HG02852 (cell line): Measurements from ENCODE around the gene TNRC6B.
A peak's percentile ranks its signal among the peaks of the same experiment; 100 is the strongest.
"Not testable (repeated sequence)": the region's sequence is repeated elsewhere in the genome, so short reads cannot be mapped to it uniquely, and the experiment has no call there.

ENCODE experiments used
- ATAC-seq: cut with Tn5 transposase; IDR thresholded peaks from one replicate; pipeline ENCODE4 v1.9.1; 2021; ENCODE audit warnings: mild to moderate bottlenecking, moderate library complexity; ENCODE audit not compliant: unreplicated experiment

The TNRC6B gene

DNA sequence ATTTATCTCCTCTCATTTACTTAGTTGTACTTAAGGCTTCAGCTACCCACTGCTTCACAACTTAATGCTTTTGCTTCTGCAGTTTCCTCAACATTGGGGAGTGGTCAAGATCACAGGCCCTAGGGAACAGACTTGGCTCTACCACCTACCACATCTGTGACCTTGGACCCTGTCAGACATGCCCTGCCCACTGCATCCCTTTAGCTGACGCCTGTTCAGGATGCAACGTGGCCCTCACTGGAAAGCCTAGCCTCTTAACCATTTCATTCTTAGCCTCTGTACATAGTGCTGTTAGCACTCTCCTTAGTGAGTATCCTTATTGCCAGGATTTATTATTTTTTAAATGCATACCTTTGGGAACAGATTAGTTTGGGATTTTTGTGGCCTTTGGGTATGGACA is 34.4 kb downstream of the TNRC6B start:
- ATAC-seq: no peak

DNA sequence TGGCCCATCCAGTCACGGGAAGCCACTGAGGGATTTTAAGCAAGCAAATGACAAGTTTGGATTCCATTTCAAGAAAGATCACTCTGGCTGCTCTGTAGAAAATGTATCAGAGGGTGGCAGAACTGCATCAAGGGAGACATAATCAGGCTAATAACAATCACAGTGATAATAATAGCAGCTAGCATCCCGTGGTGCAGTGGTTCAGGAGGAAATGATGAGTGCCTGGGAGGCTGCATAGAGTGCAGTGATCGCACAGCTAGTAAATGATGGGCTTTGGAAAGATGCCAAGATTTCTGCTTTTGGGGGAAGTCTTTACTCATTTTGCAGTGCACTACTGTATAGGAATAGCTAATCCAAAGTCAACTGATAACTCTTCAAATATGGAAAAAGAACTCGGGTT is 35.8 kb downstream of the TNRC6B start:
- no peak for ATAC-seq

DNA sequence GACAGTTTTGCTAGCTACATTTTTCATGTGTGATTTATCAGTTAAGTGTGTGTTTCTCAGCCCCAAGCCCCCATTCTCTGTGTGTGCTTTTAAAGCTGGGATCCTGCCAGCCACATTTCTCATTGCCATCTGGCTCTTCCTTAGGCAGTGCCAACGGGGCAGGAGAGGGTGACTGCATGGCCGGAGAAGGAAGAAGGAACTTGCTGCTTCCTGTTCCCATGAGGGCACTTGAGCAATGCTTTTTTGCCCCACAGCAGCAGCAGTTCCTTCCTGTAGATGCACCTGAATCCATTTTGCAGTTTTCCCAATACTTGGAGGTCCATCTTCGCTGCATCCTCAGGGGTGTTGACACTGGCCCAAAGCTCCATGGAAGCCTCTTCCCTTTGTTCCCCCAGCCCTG is 37.5 kb downstream of the TNRC6B start:
- ATAC-seq: no peak

DNA sequence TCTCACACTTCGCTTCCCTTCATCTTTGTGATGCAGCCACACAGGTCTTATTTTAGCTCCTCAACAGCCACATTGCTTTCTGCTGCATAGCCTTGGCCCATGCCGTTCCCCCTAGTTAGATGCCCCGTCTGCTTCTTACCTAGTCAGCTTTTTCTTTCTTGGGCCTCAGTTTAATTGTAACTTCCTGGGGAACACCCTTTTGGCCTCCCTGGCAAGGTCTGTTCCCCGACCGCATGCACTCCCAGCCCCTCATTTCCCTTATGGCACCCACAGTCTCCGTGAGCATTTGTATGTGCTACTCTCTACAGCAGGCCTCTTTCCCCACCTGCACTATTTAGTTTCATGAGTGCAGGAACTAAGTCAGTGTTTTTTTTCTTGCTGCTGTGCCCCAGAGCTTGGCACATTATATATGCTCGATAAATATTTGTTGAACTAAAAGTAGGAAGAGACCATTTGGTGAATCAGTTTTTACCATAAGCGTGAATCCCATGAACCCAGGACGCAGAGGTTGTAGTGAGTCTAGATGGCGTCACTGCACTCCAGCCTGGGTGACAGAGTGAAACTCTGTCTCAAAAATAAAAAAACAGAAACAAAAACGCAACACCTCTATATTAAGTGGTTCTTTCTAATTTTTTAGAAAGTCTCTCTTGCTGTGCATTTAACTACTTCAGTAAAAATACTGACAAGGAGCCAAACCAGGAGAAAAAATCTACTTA is 38.5 kb downstream of the TNRC6B start:
- ATAC-seq: peak; percentile 59

DNA sequence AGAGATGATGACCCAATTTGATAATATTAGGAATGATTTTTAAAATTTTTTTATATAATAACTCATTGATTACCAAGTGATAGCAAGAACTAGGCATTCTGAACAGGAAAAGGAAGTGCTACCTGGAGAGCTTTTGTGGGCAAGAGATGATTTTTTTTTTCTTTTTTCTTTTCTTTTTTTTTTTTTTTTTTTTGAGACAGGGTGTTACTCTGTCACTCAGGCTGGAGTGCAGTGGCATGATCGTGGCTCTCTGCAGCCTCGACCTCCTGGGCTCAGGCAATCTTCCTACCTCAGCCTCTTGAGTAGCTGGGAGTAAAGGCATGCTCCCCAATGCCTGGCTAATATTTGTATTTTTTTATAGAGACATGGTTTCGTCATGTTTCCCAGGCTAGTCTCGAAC is 40.4 kb downstream of the TNRC6B start:
- ATAC-seq: no peak

DNA sequence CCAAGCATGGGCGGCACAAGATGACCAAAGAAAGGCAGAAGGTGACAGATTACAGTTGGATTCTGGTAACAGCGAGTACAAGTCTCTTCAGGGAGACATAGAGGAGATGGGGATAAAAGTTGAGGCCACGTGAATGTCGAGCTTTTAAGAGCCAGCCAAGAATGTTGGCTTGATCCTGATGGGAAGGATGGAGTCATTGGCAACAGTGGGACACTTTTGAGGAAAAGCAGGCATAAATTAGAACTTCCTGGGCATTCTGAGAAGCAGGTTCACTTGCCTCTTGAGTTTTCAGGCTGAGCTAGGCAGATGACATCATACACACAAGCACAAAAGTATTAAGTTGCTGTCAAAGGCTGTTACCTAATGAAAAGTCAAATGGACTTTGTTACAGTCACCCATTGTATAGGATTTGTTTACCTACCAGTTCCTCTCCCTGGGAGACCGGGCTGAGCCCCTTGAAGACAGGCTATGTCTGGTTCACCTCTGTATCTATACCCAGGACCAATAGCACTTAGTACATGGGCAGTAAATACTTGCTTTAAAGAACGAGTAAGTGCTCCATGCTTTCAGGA is 41.1 kb downstream of the TNRC6B start:
- no peak for ATAC-seq

DNA sequence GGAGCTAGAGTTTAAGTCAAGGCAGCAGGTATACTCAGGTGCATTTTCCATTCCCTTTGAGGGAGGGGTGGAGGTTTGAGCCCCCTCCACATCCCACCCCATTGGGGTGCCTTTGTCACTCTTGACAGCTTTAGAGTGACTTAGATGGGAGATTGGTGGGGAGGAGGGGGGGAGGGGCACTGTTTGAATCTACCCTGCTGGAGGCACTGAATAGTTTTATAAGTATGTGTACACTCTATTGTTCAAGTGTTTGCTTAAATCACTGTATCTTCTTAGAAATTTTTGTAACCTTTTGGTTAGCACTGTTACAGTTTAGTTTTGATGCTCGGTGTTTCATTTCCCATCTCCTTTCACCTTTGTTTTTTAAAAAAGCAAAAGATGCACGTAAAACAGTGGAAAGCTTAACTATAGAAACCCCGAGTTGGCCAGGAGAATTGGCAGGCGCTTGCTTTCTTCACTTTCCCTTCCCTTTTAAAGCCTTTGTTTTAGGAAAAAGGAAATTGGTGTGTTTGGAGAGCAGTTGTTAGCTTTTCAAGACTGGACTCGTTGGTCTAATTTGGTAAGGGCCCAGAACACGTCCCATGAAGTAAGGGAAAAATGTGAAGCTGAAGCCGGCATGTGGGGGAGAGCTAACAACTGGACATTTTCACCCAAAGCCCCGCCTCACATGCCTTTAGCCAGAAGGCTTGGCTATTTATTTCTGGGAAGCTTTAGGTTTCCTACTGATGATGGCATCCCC is 42.8 kb downstream of the TNRC6B start:
- no peak for ATAC-seq

DNA sequence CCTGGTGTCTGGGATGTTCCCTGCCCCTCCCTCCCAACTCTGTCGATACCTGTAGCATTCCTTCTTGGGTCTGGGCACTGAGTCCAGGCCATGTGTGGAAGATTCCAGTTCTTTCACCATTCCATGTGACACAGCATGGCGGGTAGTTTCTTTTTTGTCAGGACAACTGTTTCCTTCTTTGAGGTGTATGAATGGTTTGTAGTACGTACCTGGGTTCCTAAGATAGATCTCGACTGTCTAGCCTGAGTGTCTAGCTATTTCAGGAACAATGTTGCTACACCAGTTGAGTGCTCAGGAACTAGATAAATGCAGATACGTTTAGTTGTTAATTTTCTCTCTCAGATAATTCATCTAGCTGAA is 43.3 kb downstream of the TNRC6B start:
- no peak for ATAC-seq

DNA sequence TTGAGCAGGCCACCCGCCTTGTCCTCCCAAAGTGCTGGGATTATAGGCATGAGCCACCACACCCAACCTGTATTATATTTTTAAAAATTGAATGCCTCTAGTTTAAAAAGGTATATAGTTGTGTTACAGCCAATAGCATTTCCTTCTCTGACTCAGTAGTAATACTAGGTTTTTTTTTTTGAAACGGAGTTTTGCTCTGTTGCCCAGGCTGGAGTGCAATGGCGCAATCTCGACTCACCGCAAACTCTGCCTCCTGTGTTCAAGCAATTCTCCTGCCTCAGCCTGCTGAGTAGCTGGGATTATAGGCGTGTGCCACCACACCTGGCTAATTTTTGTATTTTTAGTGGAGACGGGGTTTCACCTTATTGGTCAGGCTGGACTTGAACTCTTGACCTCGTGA is 45.3 kb downstream of the TNRC6B start:
- ATAC-seq: not testable (repeated sequence)

DNA sequence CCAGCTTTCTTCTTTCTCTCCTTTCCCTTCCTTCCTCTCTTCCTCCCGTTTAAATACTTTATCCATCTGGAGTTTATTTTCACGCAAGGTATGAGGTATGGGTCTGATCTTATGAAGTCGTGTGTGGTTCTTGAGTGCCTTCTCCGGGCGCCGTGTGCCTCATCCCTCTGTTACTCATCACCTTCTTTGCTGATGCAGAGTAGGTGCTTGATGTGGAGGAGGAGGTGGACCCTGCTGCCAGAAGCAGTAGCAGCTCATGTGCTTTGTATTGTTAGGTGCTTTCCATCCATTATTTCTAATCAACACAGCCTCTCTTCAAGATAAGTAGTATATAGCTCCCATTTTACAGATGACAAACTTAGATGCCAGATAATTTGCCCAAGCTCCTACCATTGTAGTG is 47.0 kb downstream of the TNRC6B start:
- ATAC-seq: no peak

DNA sequence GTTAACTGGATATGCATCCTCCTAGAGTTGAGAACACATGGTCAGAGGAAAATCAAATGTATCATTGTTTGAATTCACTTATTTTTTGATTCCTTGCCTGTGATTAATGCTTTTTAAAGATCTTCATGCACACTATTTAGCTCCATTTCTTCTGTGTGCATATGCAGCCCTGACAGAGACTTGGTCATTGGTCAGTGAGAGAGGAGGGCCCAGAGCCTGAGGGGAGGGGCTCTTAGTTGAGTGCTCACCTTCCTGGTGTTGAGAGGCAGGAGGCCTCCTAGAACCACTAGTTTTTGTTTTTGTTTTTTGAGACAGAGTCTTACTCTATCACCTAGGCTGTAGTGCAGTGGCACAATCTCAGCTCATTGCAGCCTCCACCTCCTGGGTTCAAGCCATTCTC is 48.9 kb downstream of the TNRC6B start:
- ATAC-seq: no peak

DNA sequence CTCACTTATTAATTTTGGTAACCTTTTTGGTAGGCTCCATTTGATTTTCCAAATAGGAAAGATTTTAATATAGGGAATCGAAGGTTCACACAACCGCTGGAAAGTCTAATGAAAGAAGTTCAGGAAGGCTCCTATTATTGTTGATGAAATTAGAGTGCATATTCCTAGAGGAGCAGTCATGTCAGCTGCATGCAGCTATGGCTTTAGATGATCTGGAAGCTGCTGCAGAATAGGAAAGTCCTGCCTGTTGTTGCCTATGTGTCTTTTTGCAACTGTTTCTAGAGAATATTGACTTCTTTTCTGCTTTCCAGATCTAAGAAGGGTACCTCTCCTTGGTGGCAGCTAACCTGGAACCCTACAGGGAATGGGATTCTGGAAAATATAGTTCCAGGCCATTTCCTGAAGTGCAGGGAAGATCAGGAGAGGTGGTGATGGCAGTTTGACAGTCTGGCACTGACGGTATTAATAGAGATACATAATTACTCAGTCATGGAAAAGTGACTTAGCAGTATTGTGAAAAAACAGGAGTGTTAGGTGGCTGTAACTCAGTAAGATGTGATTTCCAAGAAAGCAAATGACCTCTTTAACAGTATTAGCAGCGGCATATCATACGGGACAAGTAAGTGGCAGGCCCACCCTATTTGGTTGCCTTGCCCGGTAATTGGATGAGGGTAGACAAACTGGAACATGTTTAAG is 54.0 kb downstream of the TNRC6B start:
- ATAC-seq: no peak

DNA sequence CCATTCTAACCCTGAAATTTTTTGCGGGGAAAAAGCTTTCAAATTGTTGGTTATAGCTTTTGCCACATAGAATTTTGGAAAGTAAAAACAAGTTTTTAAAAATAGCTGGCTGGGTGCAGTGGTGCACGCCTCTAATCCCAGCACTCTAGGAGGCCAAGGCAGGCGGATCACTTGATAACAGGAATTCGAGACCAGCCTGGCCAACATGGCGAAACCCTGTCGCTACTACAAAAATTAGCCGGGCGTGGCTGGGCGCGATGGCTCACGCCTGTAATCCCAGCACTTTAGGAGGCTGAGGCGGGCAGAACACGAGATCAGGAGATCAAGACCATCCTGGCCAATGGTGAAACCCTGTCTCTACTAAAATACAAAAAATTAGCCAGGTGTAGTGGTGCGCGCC is 54.9 kb downstream of the TNRC6B start:
- no peak for ATAC-seq

DNA sequence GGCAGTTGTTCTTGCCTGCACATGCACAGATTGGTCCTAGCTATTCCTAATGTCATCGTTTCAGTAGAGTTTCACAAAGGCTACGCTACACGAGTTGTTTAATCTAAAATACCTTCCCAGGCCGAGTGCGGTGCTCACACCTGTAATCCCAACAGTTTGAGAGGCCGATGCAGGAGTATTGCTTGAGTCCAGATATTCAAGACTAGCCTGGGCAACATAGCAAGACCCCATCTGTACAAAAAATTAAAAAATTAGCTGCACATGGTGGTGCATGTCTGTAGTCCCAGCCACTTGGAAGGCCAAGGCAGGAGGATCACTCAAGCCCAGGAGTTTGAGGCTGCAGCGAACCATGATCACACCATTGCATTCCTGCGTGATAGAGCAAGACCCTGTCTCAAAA is 56.2 kb downstream of the TNRC6B start:
- ATAC-seq: no peak

DNA sequence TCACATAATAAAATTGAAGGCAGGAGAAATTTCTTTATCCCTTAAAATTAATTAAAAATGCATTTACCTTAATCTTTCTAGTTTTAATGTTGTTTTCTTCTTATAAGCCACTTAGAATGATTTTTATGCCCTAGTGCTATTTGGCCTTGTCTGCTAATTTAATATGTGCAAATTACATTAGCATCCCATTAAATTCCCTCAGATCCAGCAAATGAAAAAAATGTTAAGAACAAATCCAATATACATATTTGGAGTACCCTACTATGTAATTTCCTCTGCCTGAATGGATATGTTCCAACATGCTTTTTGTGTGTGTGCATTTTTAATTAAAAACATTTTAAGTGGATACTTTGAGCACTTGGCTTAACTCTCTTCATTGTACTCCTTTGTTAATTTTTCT is 56.9 kb downstream of the TNRC6B start:
- ATAC-seq: no peak

DNA sequence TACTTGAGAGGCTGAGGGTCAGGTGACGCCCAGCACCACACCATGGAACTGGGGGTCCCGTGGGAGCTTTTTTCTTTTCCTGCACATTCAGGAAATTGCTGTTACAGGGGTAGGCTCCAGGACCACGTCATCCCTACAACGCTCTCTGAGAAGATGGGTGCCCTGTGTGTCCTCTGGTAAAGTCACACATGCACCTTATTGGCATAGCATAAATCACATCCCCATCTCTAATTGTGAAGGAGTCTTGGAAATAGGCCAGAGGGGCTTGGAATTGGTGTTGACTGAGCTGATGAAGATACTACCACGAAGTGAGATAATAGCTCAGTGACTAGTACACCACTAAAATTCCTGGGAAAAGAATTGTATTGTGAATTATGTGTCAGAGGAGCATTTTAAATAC is 57.6 kb downstream of the TNRC6B start:
- no peak for ATAC-seq

DNA sequence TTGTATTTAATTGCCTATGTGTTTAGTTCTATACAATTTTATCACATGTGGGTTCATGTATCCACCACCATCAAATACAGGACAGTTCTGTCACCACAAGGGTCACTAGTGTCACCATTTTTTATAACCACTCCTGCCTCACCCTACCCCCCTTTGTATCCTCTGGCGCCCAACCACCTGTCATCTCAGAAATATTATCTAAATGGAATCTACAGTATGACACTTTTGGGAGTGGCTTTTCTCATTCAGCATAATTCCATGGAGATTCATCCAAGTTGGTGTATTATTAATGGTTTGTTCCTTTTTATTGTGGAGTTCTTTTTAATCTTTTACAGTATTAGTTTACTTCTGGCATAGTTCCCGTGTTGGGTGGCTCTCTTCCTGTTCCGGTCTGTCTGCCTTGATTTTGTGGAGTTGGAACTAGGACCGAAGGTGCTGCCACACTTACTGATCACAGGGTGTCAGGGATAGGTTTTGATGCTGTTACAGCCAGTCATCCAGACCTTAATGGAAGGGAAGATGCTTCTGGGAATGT is 58.5 kb downstream of the TNRC6B start:
- no peak for ATAC-seq

DNA sequence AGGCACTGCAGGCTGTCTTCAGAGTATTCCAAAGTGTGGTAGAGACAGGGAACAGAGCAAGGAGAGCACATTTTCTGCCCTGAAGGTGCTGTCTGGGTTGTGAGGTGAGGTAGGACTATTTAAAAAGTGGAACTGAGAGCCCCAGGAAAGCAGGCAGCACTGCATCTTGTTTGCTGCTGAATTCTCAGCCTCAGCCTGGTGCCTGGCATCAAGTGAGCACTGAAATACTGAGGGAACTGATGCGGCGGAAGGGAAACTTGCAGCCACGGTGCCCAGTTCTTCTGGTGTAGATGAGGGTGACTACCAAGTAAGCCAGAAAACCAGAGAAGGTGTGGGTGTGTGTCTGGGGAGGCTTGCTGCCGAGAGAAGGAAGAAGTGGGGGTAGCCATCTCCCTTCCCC is 59.5 kb downstream of the TNRC6B start:
- no peak for ATAC-seq

DNA sequence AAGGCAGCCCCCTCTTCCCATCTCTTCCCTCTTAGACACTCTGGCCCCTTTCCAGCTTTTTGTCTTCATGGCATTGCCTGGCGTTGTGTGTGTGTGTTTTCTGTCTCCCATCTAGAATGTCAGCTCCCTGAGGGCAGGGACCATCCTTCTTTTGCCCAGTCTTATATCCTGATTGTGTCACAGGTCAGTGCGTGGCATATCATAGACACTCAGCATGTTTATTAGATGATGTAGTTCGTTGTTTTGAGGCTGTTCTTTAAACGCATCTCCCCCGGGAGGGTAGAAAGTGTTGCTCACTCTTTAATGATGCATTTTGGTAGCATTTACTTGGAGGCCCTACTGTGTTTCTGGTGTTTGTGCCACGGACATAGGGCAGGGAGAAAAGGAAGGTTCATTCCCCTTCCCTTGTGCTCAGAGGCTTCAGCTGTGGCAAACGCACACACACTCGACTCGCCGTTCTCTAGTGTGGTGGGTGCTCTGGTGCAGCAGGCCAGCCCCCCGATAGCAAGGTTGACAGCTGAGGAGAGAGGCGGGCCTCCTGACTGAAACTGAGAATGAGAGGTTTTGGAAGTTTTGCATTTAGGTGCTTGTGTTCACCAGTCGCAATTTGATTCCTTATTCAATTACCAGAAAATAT is 60.2 kb downstream of the TNRC6B start:
- ATAC-seq: no peak

DNA sequence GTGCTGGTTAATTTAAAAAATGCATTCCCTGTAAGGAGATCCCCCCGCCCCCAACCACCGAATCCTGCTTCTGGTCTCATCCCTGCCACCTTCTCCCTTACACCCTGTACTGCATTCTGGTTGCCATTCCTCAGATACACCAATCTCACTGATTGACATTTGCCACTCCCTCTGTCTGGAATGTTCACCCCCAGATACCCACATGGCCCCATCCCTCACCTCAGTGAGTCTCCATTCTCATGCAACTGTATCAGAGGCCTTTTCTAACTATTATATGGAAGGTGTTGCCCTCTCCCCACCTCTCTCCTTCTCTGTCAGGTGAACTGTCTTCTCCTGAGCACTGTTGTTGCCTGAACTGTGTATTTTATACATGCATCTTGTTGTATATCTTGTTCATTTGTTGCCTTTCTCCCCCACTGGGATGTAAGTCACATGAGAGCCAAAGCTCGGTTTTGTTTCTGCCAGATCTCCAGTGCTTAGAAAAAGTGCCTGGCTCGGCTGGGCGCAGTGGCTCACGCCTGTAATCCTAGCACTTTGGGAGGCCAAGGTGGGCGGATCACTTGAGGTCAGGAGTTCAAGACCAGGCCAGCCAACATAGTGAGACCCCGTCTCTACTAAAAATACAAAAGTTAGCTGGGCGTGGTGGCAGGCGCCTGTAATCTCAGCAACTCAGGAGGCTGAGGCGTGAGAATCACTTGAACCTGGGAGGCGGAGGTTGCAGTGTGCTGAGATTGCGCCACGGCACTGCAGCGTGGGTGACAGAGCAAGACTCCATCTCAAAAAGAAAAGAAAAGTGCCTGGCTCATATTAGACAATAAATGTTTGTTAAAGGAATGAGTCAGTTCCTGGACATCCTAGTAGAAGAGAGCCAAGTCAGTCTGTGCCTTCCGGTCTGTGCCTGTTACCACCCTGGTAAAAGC is 61.0 kb downstream of the TNRC6B start:
- no peak for ATAC-seq
